GM12878 (cell line): ENCODE data around the gene NR1I3. TPM values are rescaled to one million over a fixed set of nuclear protein-coding genes. Genes with fewer than 3 reads are reported as not detected.
A peak's percentile ranks its signal among the peaks of the same experiment; 100 is the strongest.

ENCODE experiments used
- ATF7 ChIP-seq: fragments of 450-650 bp; IDR thresholded peaks from 2 replicates; pipeline ENCODE4 v1.6.1; 2016; ENCODE audit warnings: low read depth, mild to moderate bottlenecking
- BCL11A ChIP-seq: IDR thresholded peaks from 2 replicates; pipeline ENCODE4 v1.6.1; 2011; ENCODE audit warnings: low read depth, low read length
- BCL3 ChIP-seq: IDR thresholded peaks from 2 replicates; pipeline ENCODE4 v1.6.1; 2011; ENCODE audit warnings: borderline replicate concordance, low read depth, mild to moderate bottlenecking, moderate library complexity, low read length; ENCODE audit not compliant: insufficient read depth, poor library complexity, severe bottlenecking
- CBFB ChIP-seq: IDR thresholded peaks from 2 replicates; pipeline ENCODE4 v1.6.1; 2016; ENCODE audit warnings: antibody characterized with exemption, low read depth
- EED ChIP-seq: sonication (generic); IDR thresholded peaks from 2 replicates; pipeline ENCODE4 v1.6.1; 2016; ENCODE audit warnings: antibody characterized with exemption, low read depth
- FOXM1 ChIP-seq: IDR thresholded peaks from 2 replicates; pipeline ENCODE4 v1.6.1; 2012; ENCODE audit warnings: low read depth, mild to moderate bottlenecking, inconsistent platforms, low read length, moderate library complexity
- KDM1A ChIP-seq: fragments of 200-600 bp; sonication (generic); IDR thresholded peaks from 2 replicates; pipeline ENCODE4 v1.6.1; 2016; ENCODE audit warnings: borderline replicate concordance
- MTA3 ChIP-seq: IDR thresholded peaks from 2 replicates; pipeline ENCODE4 v1.6.1; 2012; ENCODE audit warnings: low read length, inconsistent platforms, borderline replicate concordance
- NR2C1 ChIP-seq: fragments of 450-650 bp; IDR thresholded peaks from 2 replicates; pipeline ENCODE4 v1.6.1; 2017; ENCODE audit warnings: antibody characterized with exemption, mild to moderate bottlenecking, moderate library complexity
- PAX8 ChIP-seq: fragments of 450-650 bp; IDR thresholded peaks from 2 replicates; pipeline ENCODE4 v1.6.1; 2017; ENCODE audit warnings: mild to moderate bottlenecking, moderate library complexity
- POLR2AphosphoS2 ChIP-seq: IDR thresholded peaks from 2 replicates; pipeline ENCODE4 v1.6.1; 2011; ENCODE audit warnings: low read depth, mild to moderate bottlenecking, low read length, improper control_type of control experiment, moderate library complexity
- PRDM15 ChIP-seq: fragments of 450-650 bp; formaldehyde crosslinking; IDR thresholded peaks from 2 replicates; pipeline ENCODE4 v1.4.0; 2020; ENCODE audit warnings: mild to moderate bottlenecking, moderate library complexity
- RFX5 ChIP-seq: IDR thresholded peaks from 2 replicates; pipeline ENCODE4 v1.6.1; 2011; ENCODE audit warnings: low read depth, low read length, improper control_type of control experiment
- SIX5 ChIP-seq: IDR thresholded peaks from 2 replicates; pipeline ENCODE4 v1.6.1; 2011; ENCODE audit warnings: mild to moderate bottlenecking, low read depth, low read length, moderate library complexity; ENCODE audit not compliant: severe bottlenecking
- SMAD5 ChIP-seq: IDR thresholded peaks from 2 replicates; pipeline ENCODE4 v1.6.1; 2016; ENCODE audit warnings: antibody characterized with exemption, low read depth
- SRF ChIP-seq, 2 experiments: IDR thresholded peaks; 2 replicates each; pipeline ENCODE4 v1.6.1; 2011; ENCODE audit warnings: low read depth in 2 of 2, low read length in 2 of 2, mild to moderate bottlenecking in 1 of 2, moderate library complexity in 1 of 2
- SUPT20H ChIP-seq: IDR thresholded peaks from 2 replicates; pipeline ENCODE4 v1.6.1; 2011; ENCODE audit warnings: low read depth, mild to moderate bottlenecking, low read length, moderate library complexity, borderline replicate concordance; ENCODE audit not compliant: control insufficient read depth
- YBX1 ChIP-seq: fragments of 450-650 bp; IDR thresholded peaks from 2 replicates; pipeline ENCODE4 v1.6.1; 2016; ENCODE audit warnings: antibody characterized with exemption
- ZNF384 ChIP-seq: IDR thresholded peaks from 2 replicates; pipeline ENCODE4 v1.6.1; 2012; ENCODE audit warnings: low read depth, mild to moderate bottlenecking, low read length, improper control_type of control experiment, borderline replicate concordance
- polyA plus RNA-seq, 11 experiments: library from polyadenylated mRNA; depleted of rRNA in 4 of 11; unstranded in 6 of 11; stranded (reverse) in 5 of 11; fragments of >200 nt; fragmentation: Nextera tagmentation in 4 of 11; fragmentation: Illumina TruSeq in 1 of 11; extraction: Ambion mirVana in 4 of 11; extraction: Trizol in 1 of 11; gene quantifications; 1 replicate in 1 of 11; 2 replicates in 10 of 11; pipeline versions ENCODE4 v1.2.1 to v1.2.3, GENCODE V29; 2011 to 2016; ENCODE audit warnings: inconsistent platforms in 2 of 11, missing spikeins in 2 of 11, low read depth in 1 of 11
- total RNA-seq, 4 experiments: library from RNA; depleted of rRNA in 3 of 4; stranded (reverse); fragments of >200 nt in 3 of 4; fragmentation: Illumina TruSeq in 1 of 4; extraction: Trizol in 1 of 4; gene quantifications; 2 replicates each; pipeline versions ENCODE4 v1.2.1 to v1.2.3, GENCODE V29; 2013 to 2021
- TF ChIP-seq, protein P1 (sequence below): IDR thresholded peaks from 2 replicates; pipeline ENCODE4 v1.6.1; 2011; ENCODE audit warnings: mild to moderate bottlenecking, low read depth, low read length, moderate library complexity; ENCODE audit not compliant: insufficient replicate concordance
- TF ChIP-seq, protein P2 (sequence below): fragments of 450-650 bp; conservative IDR thresholded peaks from 2 replicates; pipeline ENCODE4 v1.6.1; 2017; ENCODE audit warnings: mild to moderate bottlenecking, moderate library complexity
- TF ChIP-seq, protein P3 (sequence below): fragments of 450-650 bp; IDR thresholded peaks from 2 replicates; pipeline ENCODE4 v1.6.1; 2017; ENCODE audit warnings: mild to moderate bottlenecking

NR1I3 gene
- total and polyA plus RNA-seq, 10 of the 15 experiments (the other 5 are each of a cell fraction or from before 2014, with no cell fraction given) = 0.13 to 0.52 (median 0.24) TPM; not detected in 7

DNA sequence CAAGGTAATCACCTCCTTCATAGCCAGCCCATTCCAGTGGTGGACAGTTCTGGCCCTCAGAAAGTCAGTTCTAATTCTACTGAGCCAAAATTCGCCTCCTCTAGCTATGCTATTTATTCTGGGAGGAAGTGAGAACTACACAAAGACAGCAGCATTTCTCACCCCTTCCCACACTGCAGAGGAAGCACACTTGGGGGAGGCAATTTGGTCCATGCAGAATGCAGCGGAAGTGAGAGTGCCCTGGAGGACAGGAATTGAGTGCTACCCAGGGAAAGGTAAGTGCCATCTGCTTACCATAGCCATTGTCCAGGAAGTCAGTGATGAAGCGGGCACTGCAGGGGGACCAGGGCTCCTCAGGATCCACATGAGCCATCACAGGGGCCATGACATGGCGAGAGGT lies 42.8 kb downstream of the NR1I3 start (continued):
- TF ChIP-seq ZNF384 (no peak), SUPT20H (no peak), YBX1 (no peak), BCL3 (no peak), POLR2AphosphoS2 (no peak), PAX8 (no peak), CBFB (no peak), EED (peak; percentile 41; the same call in 1 of the 2 replicates), NR2C1 (no peak), MTA3 (no peak), FOXM1 (no peak), SMAD5 (no peak), SIX5 (no peak), RFX5 (no peak), SRF (IDR thresholded peaks at IDR 0.05; ENCODE audit: low read depth in 2 of 2, low read length in 2 of 2) (no peak), BCL11A (no peak), PRDM15 (CRISPR knock-in tag) (no peak), KDM1A (no peak), ATF7 (peak; percentile 18; the same call in 1 of the 2 replicates)
- TF ChIP-seq, protein P1, sequence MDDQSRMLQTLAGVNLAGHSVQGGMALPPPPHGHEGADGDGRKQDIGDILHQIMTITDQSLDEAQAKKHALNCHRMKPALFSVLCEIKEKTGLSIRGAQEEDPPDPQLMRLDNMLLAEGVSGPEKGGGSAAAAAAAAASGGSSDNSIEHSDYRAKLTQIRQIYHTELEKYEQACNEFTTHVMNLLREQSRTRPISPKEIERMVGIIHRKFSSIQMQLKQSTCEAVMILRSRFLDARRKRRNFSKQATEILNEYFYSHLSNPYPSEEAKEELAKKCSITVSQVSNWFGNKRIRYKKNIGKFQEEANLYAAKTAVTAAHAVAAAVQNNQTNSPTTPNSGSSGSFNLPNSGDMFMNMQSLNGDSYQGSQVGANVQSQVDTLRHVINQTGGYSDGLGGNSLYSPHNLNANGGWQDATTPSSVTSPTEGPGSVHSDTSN = no peak
- TF ChIP-seq, protein P2, sequence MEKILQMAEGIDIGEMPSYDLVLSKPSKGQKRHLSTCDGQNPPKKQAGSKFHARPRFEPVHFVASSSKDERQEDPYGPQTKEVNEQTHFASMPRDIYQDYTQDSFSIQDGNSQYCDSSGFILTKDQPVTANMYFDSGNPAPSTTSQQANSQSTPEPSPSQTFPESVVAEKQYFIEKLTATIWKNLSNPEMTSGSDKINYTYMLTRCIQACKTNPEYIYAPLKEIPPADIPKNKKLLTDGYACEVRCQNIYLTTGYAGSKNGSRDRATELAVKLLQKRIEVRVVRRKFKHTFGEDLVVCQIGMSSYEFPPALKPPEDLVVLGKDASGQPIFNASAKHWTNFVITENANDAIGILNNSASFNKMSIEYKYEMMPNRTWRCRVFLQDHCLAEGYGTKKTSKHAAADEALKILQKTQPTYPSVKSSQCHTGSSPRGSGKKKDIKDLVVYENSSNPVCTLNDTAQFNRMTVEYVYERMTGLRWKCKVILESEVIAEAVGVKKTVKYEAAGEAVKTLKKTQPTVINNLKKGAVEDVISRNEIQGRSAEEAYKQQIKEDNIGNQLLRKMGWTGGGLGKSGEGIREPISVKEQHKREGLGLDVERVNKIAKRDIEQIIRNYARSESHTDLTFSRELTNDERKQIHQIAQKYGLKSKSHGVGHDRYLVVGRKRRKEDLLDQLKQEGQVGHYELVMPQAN = no peak
- TF ChIP-seq, protein P3, sequence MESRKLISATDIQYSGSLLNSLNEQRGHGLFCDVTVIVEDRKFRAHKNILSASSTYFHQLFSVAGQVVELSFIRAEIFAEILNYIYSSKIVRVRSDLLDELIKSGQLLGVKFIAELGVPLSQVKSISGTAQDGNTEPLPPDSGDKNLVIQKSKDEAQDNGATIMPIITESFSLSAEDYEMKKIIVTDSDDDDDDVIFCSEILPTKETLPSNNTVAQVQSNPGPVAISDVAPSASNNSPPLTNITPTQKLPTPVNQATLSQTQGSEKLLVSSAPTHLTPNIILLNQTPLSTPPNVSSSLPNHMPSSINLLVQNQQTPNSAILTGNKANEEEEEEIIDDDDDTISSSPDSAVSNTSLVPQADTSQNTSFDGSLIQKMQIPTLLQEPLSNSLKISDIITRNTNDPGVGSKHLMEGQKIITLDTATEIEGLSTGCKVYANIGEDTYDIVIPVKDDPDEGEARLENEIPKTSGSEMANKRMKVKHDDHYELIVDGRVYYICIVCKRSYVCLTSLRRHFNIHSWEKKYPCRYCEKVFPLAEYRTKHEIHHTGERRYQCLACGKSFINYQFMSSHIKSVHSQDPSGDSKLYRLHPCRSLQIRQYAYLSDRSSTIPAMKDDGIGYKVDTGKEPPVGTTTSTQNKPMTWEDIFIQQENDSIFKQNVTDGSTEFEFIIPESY = no peak
